Activated CD8-positive, alpha-beta memory T cell treated with anti-CD3 and anti-CD28 coated beads, Interleukin-2, amount 10 ng/mL, durations not matched to agents 7 days and 5 days (primary cell): Measurements from ENCODE around the gene WDR31. TPM values are rescaled to one million over a fixed set of nuclear protein-coding genes. Genes with fewer than 3 reads are reported as not detected.
A peak's percentile ranks its signal among the peaks of the same experiment; 100 is the strongest.
"Not testable (repeated sequence)": the region's sequence is repeated elsewhere in the genome, so short reads cannot be mapped to it uniquely, and the experiment has no call there.

Experiments used
- ATAC-seq: fragments of 150-1000 bp; cut with Tn5 transposase; one replicate; pipeline ENCODE4 v1.10.0; 2021; ENCODE audit warnings: moderate library complexity
- CTCF ChIA-PET: fragments of 350-600 bp; sonication (Branson Sonifier 250); formaldehyde crosslinking; loops from one replicate; lab custom pipeline; 2021; ENCODE audit warnings: antibody characterized with exemption; lab: Charles Lee
- DNase-seq: peaks from one replicate; pipeline ENCODE4 v3.0.0-alpha.2; 2020
- H3K27ac Mint-ChIP-seq: one replicate; pipeline ENCODE4 v1.8.0; 2021; ENCODE audit warnings: mild to moderate bottlenecking, mixed read lengths
- H3K27me3 Mint-ChIP-seq: one replicate; pipeline ENCODE4 v1.8.0; 2021; ENCODE audit warnings: mixed read lengths
- H3K36me3 Mint-ChIP-seq: one replicate; pipeline ENCODE4 v1.8.0; 2021; ENCODE audit warnings: mild to moderate bottlenecking, mixed read lengths
- H3K4me1 Mint-ChIP-seq: one replicate; pipeline ENCODE4 v1.8.0; 2021; ENCODE audit warnings: mixed read lengths
- H3K4me3 Mint-ChIP-seq: one replicate; pipeline ENCODE4 v1.8.0; 2021; ENCODE audit warnings: mild to moderate bottlenecking, moderate library complexity, mixed read lengths
- H3K9me3 Mint-ChIP-seq: one replicate; pipeline ENCODE4 v1.8.0; 2022; ENCODE audit warnings: low read depth, mixed read lengths
- total RNA-seq, 2 experiments: library from RNA; stranded (reverse); gene quantifications; one replicate each; pipeline ENCODE4 v1.2.3, GENCODE V29; 2021

Gene WDR31
- total RNA-seq, 2 experiments from 2014 or later: 1.1 TPM

DNA sequence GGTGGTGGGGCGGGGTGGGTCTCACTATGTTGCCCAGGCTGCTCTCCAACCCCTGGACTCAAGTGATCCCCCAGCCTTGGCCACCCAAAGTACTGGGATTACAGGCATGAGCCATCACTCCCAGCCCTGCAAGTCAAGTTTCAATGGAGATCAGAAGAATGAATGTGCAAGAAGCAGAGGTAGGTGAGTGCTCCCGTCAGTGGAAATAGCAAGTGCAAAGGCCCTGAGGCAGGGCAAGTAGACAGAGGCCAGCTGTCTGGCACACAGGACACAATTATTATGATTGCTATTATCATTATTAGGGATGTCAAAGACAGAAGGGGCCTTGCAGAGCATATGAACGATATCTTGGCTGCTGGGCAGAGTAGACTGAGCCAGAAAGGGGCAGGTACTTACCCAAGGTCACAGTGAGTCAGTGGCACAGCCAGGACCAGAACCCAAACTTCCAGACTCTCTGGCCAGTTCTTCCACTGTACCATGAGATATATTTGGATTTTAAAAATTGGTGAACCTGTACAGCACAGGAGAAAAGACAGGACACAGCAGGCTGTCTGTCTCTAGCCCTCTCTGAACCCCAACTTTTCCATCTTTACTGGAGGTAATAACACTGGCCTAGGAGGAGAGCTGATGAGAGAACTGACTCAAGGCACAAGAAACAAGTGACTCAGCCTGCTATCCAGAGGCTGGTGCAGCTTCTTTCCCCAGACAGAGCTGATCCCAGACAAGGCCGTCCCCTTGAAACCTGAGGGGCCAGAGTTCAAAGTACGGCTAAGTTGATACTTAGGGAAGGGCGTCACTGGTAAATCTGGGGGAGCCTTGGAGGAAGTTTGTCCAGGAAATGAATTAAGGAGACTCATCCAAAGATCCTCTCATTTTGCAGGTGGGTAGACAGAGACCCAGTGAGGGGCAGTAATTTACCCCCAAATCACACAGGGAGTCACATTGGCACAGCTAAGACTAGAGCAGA is 35.3 kb upstream of the WDR31 start:
- Mint-ChIP-seq H3K4me3 (peak overlapping the region; percentile 75), H3K36me3 (peaks cover 3% of the 10 kb centered on the region), H3K27ac (peak overlapping the region; percentile 59), H3K9me3 (no peaks in the 10 kb centered on the region), H3K27me3 (no peaks in the 10 kb centered on the region), H3K4me1 (peaks cover 12% of the 10 kb centered on the region)
- DNase-seq (no peak), ATAC-seq (no peak)
- CTCF ChIA-PET: interaction anchor here (0.7 to 2.2 kb wide), 5 partner anchors 26 to 279 kb away, joined by 3 to 6 read pairs (median 4); partner anchors contain the start of genes ALAD, BSPRY, CDC26 and PRPF4

DNA sequence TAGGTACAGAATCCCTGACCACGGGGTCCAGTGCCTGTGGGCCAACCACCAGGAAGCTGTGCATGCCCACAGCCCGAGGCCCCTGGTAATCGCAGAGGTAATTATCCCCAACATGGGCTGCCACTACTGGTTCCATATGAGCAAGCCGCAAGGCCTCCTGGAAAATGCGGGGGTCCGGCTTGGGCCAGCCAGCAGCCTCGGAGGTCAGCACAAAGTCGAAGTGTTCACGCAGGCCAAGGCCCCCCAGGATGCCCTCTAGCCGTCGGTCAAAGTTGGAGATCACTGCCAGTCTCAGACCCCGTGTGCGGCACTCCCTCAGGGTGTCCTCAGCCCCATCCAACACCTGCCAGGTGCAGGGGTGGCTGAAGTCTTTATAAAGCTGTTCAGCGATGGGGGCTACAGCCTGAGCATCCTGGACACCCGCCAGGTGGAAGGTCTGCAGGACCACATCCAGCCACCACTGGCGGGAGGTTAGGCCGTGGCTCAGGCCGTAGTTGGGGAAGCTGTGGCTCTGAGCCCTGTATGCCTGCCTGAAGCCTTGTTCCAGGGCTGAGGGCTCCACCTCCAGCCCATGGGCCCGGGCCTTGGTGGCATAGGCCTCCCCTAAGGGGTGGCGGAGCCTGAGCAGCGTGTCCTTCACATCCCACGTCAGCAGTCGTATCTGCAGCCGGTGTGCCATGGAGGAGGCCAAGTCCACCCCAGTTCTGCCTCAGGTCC is 33.8 kb upstream of the WDR31 start:
- ATAC-seq: no peak

DNA sequence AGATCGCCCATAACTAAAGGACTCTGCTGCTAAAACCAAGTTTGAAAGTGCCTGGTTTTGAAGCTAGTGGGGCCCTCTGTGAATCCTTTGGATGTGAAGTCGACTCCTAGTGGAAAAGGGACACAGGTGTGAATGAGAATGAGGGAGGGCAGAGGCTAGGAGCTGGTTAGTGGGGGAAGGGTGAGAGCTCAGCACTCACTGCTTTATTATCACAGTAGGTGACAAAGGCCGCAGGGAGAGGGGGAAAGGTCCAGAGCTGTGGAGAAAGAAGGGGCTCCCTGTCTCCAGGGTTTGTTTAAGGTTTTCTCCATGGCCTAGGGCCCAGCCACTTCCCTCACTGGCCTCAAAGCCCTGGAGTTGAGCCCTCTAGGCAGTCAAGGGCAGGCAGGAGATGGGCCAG is 33.2 kb upstream of the WDR31 start:
- ATAC-seq: no peak
- no peak overlapping the region for H3K27ac Mint-ChIP-seq
- CTCF ChIA-PET: interaction anchor here (2.2 kb wide), 1 partner anchor 29 kb away, joined by 6 read pairs; the partner anchor contains the start of gene ALAD
- no peak overlapping the region for H3K4me3 Mint-ChIP-seq
- H3K4me1 Mint-ChIP-seq: peaks cover 12% of the 10 kb centered on the region
- DNase-seq: no peak
- H3K9me3 Mint-ChIP-seq: no peaks in the 10 kb centered on the region
- no peaks in the 10 kb centered on the region for H3K27me3 Mint-ChIP-seq
- peaks cover 3% of the 10 kb centered on the region for H3K36me3 Mint-ChIP-seq

More for the DNA sequence above, 33.8 kb upstream of the WDR31 start:
- peaks cover 3% of the 10 kb centered on the region for H3K36me3 Mint-ChIP-seq
- no peak for DNase-seq
- H3K4me3 Mint-ChIP-seq: no peak overlapping the region
- H3K27me3 Mint-ChIP-seq: no peaks in the 10 kb centered on the region
- no peak overlapping the region for H3K27ac Mint-ChIP-seq
- H3K4me1 Mint-ChIP-seq: peaks cover 12% of the 10 kb centered on the region
- H3K9me3 Mint-ChIP-seq: no peaks in the 10 kb centered on the region
- CTCF ChIA-PET: interaction anchor here (1.0 to 2.2 kb wide), 3 partner anchors 28 to 281 kb away, joined by 3 to 6 read pairs (median 3); partner anchors contain the start of genes ALAD, CDC26 and PRPF4

DNA sequence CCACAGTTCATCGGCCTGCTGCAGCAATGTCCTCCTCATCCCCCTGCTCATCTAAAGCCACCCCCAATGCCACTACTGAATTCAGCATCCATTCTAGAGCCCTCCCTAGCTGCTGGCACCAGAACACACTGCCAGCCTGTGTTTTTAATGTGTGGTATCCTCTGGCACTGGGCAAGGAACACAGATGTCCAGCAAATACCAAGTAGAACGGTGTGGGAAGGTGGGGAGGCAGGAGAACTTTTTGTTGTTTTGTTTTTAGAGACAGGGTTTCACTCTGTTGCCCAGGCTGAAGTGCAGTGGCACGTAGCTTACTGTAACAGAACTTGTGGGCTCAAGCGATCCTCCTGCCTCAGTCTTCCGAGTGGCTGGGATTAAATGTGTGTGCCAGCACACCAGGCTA is 32.0 kb upstream of the WDR31 start:
- Mint-ChIP-seq H3K27me3 (no peaks in the 10 kb centered on the region), H3K9me3 (no peaks in the 10 kb centered on the region), H3K4me3 (no peak overlapping the region), H3K27ac (peak overlapping the region; percentile 2), H3K4me1 (peaks cover 11% of the 10 kb centered on the region), H3K36me3 (peaks cover 3% of the 10 kb centered on the region)
- ATAC-seq (no peak), DNase-seq (no peak)
- CTCF ChIA-PET: no interaction called here

DNA sequence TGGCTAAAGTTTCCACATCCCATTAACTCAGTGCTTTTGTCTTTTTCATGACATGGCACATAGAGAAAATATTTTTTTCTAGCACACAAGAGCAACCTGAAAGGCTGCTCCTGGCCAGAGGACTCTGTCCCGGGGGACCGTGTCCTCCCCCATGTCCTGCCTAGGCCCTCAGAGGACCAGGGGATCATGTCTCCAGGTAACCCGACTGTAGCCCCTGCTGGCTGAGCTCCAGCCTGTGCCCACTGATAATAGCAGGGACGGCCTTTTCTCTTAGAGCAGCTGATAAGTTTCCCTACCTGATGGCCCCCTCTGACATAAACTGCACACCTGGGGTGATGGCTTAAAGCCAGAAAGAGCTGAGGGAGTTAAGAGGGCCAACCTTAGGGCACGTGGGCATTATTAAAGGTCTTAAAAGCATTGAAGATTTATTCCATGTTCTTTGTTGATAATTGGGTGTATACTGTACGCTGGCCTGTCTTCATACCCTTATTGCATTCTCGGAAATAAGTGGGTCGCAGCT is 30.8 kb upstream of the WDR31 start:
- CTCF ChIA-PET: no interaction called here
- Mint-ChIP-seq H3K27ac (no peak overlapping the region), H3K27me3 (no peaks in the 10 kb centered on the region), H3K9me3 (no peaks in the 10 kb centered on the region), H3K4me3 (no peak overlapping the region), H3K36me3 (peaks cover 3% of the 10 kb centered on the region), H3K4me1 (peaks cover 10% of the 10 kb centered on the region)
- no peak for DNase-seq
- ATAC-seq: no peak

DNA sequence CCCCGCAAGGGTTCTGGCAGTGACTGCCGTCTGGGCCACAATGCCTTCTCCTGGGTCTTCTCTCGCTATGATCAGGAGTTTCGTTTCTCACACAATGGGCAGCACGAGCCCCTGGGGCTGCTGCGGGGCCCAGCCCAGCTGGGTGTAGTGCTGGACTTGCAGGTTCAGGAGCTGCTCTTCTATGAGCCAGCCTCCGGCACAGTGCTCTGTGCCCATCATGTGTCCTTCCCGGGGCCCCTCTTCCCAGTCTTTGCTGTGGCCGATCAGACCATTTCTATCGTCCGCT is 29.7 kb upstream of the WDR31 start:
- CTCF ChIA-PET: no interaction called here
- H3K36me3 Mint-ChIP-seq: peaks cover 3% of the 10 kb centered on the region
- no peaks in the 10 kb centered on the region for H3K4me1 Mint-ChIP-seq
- H3K27me3 Mint-ChIP-seq: no peaks in the 10 kb centered on the region
- no peak overlapping the region for H3K4me3 Mint-ChIP-seq
- no peaks in the 10 kb centered on the region for H3K9me3 Mint-ChIP-seq
- ATAC-seq (no peak), DNase-seq (no peak)
- H3K27ac Mint-ChIP-seq: no peak overlapping the region

DNA sequence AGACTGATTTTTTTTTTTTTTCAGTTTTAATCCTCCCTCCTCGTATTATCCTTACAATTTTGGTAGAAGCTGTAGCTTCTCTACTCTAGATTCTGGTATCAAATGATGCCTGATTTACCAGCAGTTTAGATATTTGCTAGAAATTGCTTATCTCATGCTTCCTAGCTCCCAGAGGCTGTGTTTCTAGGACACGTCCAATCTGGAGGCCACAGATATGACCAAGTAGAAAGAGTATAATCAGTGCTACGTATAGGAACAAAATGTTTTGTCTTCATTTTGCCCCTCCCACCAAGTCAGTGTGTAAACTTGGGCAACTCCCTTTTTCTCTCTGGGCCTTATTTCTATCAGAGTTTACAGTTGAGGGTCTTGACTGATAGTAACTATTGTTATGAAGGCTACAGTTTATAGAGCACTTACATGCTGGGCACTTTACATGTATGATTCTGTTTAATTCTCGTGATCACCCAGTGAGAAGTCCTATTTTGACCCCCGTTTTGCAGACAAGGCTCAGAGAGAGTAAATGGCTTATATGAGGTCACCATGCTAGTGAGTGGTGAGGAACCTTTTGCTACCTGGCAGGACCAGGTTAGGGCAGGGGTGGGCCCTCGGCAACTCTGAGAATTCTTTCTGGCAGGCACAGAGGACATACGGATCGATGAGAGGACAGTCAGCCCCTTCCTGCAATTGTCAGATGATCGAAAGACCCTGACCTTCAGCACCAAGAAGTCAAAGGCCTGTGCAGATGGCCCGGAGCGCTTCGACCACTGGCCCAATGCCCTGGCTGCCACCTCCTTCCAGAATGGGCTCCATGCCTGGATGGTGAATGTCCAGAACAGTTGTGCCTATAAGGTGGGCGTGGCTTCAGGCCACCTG is 29.1 kb upstream of the WDR31 start:
- Mint-ChIP-seq H3K27ac (no peak overlapping the region), H3K4me3 (no peak overlapping the region), H3K4me1 (no peaks in the 10 kb centered on the region), H3K9me3 (no peaks in the 10 kb centered on the region), H3K27me3 (no peaks in the 10 kb centered on the region), H3K36me3 (peaks cover 1% of the 10 kb centered on the region)
- ATAC-seq (no peak), DNase-seq (no peak)
- CTCF ChIA-PET: no interaction called here

DNA sequence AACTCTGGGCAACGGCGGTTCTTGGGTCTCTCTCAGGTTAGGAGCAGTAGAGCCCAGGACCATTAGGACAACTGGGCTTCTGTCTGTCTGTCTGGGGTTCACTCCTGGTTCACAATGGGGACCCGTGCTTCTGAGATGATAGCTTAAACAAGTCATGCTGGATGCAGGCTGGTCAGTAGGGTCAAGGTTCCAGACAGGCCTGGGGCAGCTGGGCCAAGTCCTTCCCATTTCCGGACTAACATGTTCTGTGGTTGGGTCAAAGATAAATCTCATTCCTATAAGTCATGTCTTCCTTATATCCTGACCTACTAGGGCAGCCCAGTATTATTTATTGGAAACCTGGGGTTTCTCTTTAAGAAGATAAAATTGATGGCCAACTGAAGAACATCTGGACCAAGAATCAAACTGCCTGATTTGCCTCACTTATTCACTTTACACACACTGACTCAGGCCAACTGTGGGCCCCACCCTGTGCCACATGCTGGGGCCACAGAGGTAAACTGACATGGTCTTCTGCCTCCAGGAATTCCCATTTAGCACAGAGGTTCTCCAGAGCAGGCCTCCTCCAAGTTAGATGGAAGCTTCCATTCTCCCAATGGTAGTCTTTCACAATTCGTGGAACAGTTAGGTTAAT is 28.4 kb upstream of the WDR31 start:
- no peaks in the 10 kb centered on the region for H3K27me3 Mint-ChIP-seq
- no peak overlapping the region for H3K27ac Mint-ChIP-seq
- H3K4me1 Mint-ChIP-seq: no peaks in the 10 kb centered on the region
- no peaks in the 10 kb centered on the region for H3K9me3 Mint-ChIP-seq
- H3K4me3 Mint-ChIP-seq: no peak overlapping the region
- ATAC-seq: no peak
- H3K36me3 Mint-ChIP-seq: peaks cover 1% of the 10 kb centered on the region
- DNase-seq: no peak
- CTCF ChIA-PET: no interaction called here

DNA sequence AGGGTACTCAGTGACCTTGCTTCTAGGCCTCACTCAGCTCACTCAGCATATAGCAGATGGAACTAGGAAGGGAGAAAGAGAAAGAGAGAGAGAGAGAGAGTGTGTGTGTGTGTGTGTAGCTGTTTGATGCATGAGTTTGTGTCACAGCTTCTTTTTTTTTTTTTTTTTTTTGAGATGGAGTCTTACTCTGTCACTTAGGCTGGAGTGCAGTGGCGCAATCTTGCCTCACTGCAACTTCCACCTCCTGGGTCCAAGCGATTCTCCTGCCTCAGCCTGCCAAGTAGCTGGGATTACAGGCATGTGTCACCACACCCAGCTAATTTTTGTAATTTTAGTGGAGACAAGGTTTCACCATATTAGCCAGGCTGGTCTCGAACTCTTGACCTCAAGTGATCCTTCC is 25.6 kb upstream of the WDR31 start:
- H3K4me3 Mint-ChIP-seq, ATAC-seq, H3K27me3 Mint-ChIP-seq, H3K36me3 Mint-ChIP-seq, DNase-seq, H3K4me1 Mint-ChIP-seq, H3K9me3 Mint-ChIP-seq, H3K27ac Mint-ChIP-seq: not testable (repeated sequence)
- CTCF ChIA-PET: interaction anchor here (0.7 to 1.3 kb wide), 4 partner anchors 14 to 597 kb away, joined by 3 to 4 read pairs (median 3); partner anchors contain the start of gene ALAD

DNA sequence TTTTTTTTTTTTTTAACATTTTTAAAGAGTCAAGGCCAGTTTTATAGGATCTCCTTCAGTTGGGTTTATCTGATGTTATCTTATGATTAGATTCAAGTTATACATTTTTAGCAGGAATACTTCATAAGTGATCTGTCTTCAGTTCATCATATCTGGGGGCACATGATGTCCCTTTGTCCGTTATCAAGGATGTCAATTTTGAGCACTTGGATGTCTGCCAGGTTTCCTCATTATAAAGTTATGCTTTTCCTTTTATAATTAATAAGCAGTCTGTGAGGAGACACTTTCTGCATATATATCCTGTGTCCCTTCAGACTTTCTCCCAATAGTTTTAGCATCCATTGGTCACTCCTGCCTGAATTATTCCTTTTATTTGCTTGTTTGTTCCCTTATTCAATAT is 24.9 kb upstream of the WDR31 start:
- Mint-ChIP-seq H3K4me3 (no peak overlapping the region), H3K27ac (no peak overlapping the region), H3K9me3 (no peaks in the 10 kb centered on the region), H3K36me3 (peaks cover 2% of the 10 kb centered on the region), H3K4me1 (no peaks in the 10 kb centered on the region), H3K27me3 (no peaks in the 10 kb centered on the region)
- no peak for DNase-seq
- CTCF ChIA-PET: interaction anchor here (0.7 to 1.3 kb wide), 5 partner anchors 9 to 172 kb away, joined by 3 to 4 read pairs (median 3); partner anchors contain the start of genes ALAD and HDHD3
- ATAC-seq: no peak

DNA sequence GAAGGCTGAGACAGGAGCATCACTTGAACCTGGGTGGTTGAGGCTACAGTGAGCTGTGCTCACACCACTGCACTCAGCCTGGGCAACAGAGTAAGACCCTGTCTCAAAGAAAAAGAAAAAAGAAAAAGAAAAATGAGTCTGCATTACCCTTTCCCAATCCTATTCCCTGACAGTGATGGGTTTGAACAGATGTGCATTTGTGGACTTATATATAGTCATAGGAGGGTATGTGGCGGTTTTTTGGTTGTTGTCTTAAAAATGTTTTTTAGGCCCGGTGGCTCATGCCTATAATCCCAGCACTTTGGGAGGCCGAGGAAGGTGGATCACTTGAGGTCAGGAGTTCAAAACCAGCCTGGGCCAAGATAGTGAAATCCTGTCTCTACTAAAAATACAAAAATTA is 23.3 kb upstream of the WDR31 start:
- Mint-ChIP-seq H3K27me3 (no peaks in the 10 kb centered on the region), H3K27ac (no peak overlapping the region), H3K9me3 (no peaks in the 10 kb centered on the region), H3K4me3 (no peak overlapping the region), H3K4me1 (no peaks in the 10 kb centered on the region), H3K36me3 (peaks cover 2% of the 10 kb centered on the region)
- CTCF ChIA-PET: no interaction called here
- DNase-seq (no peak), ATAC-seq (no peak)

DNA sequence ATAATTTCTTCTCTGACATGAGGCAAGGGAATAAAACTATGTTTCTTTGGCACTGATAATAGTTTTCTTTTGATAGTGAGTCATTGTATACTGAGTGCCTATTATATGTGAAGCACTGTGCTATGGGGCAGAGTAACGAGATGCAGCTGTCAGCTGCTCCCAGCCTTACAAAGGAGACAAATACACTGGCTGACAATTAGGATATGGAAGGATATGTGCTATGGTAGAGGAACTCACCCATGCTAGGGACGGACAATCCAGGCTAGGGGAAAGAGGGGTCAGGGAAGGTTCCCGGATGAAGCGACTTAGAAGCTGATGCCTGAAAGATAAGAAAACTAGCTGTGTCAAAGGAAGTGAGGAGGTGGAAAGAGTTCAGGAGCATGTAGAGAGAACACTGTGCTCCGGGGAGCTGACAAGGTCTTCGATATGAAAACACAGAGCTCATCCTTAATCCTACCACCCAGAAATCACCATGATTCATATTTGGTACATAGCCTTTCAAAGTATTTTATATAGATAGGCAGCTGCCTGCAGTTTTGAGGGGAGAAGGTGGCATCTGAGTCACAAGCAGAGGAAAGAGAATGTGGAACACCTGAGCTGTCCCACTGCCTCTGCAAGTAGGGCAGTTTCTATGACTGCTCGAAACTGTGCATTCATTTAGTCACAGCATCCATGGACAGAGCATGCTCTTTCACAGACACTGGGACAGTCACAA is 21.4 kb upstream of the WDR31 start:
- no peaks in the 10 kb centered on the region for H3K9me3 Mint-ChIP-seq
- H3K36me3 Mint-ChIP-seq: peaks cover 2% of the 10 kb centered on the region
- no peak overlapping the region for H3K4me3 Mint-ChIP-seq
- DNase-seq: no peak
- no peak for ATAC-seq
- no peaks in the 10 kb centered on the region for H3K4me1 Mint-ChIP-seq
- H3K27ac Mint-ChIP-seq: no peak overlapping the region
- CTCF ChIA-PET: interaction anchor here (1.3 kb wide), 1 partner anchor 11 kb away, joined by 4 read pairs; no protein-coding TSS in a partner anchor
- peaks cover 2% of the 10 kb centered on the region for H3K27me3 Mint-ChIP-seq
